Fibroblast of mammary gland (primary cell): ENCODE data around the gene EIF2B4.

Experiments used
- DNase-seq: peaks from one replicate; pipeline ENCODE4 v3.0.0-alpha.2; 2010; ENCODE audit warnings: low read depth
- H3K4me3 ChIP-seq: 2 replicates; pipeline ENCODE4 v1.5.1; 2011; ENCODE audit warnings: low read depth, mild to moderate bottlenecking, low read length, moderate library complexity; ENCODE audit not compliant: control insufficient read depth
- CTCF ChIP-seq: conservative IDR thresholded peaks from 2 replicates; pipeline ENCODE4 v1.5.1; 2011; ENCODE audit warnings: low read depth, low read length, inconsistent platforms; ENCODE audit not compliant: control insufficient read depth, insufficient read depth

EIF2B4 gene

DNA sequence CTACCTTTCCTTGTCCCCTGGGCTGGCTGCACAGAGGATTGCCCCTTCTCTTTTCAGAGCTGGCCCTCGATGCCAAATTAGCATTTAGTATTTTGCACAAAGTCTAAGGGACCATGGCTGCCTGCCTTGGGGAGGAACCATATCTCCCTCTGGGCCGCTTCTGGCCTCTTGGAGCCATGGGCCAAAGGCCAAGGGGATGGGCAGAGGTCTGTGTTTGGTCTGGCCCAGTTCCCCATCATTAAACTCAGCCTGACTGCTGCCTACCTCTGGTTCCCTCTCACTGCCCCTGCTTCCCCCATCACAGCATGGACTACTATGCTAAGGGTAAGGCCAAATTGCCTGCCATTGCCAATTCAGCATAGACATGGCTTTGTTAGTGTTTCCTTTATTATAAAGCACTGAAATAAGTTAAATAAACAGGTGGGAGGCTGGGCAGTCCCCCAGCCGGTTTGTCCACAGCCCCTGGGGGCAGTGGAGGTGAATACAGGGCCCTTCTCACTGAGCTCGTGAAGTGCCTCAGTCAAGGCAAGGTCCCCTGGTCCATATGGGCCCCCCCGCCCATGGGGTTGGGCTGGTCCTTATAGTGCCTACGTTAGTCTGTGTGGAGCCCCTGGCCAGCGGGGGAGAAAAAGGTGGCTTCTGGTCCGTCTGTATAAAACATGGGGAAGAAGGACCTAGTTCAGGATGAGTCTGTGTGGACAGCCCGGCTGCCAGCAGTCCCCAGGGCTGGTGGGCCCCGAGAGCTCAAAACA, 6.9 kb upstream of the EIF2B4 start:
- H3K4me3 ChIP-seq: no peak overlapping the region
- no peak for TF ChIP-seq CTCF
- DNase-seq: no peak

GRCh38 chr2:27376151-27376865, 6.2 kb upstream of the EIF2B4 start:
- H3K4me3 ChIP-seq: no peak overlapping the region
- no peak for TF ChIP-seq CTCF
- no peak for DNase-seq

DNA sequence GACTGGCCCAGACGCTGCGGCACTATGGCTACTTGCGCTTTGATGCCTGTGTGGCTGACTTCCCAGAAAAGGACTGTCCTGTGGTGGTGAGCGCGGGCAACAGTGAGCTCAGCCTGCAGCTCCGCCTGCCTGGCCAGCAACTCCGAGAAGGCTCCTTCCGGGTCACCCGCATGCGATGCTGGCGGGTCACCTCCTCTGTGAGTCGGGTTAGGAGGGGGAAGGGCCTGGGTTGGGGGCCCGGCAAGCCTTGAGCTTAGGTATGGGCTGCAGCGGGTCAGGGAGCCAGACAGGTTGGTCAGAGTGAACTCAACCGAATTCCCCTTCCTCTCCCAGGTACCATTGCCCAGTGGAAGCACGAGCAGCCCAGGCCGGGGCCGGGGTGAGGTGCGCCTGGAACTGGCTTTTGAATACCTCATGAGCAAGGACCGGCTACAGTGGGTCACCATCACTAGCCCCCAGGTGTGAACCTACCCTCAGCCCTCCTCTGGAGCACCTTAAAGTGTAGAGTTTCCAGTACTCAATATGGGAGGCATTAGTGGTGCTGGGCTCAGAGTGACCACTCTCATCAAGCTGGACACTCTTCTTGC, 5.5 kb upstream of the EIF2B4 start:
- no peak for DNase-seq
- no peak overlapping the region for H3K4me3 ChIP-seq
- TF ChIP-seq CTCF: no peak

DNA sequence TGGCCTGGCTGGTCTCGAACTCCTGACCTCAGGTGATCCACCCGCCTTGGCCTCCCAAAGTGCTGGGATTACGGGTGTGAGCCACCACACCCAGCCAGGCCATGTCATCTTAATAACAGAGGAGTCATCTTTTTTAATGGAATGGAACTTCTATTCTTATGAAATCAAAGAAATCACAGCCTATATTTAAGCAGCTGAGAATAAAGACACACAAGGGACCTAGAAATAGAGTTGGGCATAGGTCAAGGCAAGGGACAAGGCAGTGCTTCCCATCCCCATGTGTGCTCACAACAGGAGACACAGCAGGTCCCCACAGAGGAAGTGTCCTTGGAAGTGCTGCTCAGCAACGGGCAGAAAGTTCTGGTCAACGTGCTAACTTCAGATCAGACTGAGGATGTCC, 3.4 kb upstream of the EIF2B4 start:
- DNase-seq: no peak
- no peak overlapping the region for H3K4me3 ChIP-seq
- no peak for TF ChIP-seq CTCF

DNA sequence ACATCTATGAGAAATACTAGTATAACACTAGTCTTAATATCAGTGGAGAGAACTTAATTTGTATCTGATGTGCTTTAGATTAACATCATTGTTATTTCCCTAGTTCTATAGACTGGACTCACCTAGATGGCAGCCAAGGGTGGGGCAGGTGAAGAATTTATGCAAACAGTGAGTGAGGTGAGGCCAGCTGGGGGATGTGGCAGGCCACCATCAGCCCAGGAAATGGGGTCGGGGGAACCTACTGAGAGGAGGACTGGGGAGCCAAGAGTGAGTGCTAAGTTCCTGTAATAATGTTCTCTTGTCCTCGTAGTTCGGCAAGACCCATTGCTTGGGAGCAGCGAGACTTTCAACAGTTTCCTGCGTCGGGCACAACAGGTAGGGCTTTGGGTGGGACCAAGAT, 2.8 kb upstream of the EIF2B4 start:
- no peak overlapping the region for H3K4me3 ChIP-seq
- DNase-seq: no peak
- TF ChIP-seq CTCF: no peak

DNA sequence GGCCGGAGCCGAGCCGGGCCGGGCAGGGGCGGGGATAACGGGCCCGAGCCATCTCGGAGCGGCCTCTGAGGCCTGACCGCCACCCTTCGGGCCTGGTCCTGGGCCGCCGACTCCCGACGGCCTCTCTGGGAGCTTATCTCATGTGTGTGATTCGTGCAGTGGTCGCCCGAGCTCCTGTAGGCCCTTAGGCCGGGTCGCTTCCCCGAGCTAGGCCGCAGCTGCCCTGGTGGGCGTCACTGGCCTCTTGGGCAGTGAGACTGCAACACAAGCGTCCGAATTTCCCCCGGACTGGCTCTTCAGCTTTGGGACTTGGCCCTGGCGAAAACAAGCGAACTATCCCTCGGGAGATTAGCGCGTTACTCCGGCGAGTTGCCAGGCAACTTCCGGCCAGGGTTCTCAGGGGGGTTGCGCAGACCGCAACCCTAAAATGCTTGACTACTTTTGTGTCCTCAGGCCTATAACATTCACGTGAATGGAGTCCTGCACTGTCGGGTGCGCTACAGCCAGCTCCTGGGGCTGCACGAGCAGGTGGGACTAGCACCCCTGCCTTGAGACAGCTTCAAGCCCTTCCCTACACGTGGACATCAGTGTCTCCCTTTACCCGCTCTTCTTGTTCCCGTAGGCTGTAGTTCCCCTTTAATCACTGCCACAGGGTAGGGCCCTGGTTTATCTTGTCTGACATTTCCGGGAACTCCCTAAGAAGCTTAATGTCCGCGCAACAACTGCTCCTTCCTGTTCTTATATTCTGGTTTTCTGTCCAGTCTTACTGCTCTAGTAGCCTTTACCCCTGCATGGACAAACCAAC, 880 bp upstream of the EIF2B4 start:
- H3K4me3 ChIP-seq: peak overlapping the region; percentile 93
- no peak for TF ChIP-seq CTCF
- DNase-seq: peak; percentile 63
